HS-5 (cell line): ENCODE measurements around the gene MRPL14.

ENCODE experiments used
- DNase-seq: peaks from one replicate; pipeline ENCODE4 v3.0.0-alpha.2; 2012; ENCODE audit warnings: low read depth

Gene MRPL14

GRCh38 chr6:44078827-44079671, 48.2 kb downstream of the MRPL14 start:
- no peak for DNase-seq

DNA sequence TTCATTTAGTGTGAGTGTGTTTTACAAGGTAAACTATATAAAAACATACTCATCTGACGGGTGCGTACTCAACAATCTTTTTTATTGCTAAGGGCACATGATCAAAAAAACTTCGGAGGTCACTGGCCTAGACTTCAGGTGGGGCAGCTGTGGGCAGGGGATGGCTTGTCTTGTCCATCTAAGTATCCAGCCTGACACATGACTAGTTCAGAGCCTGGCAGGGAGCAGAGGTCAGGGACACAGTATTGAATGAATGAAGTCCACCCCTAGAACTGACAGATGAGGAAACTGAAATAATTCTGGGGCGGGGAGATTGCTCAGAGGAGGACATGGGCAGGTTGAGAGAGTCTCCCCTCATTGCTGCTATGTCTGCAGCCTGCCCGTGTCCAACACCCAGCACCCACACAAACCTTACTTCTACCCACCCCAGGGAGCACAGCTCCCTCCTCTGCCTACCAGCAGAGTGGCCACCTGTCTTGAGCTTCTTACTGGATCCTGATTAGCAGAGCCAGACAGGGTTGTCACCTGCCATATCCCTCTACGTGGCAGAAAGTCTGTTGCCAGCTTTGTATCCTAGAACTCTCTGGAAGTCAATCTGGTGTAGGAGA, 48.9 kb downstream of the MRPL14 start:
- DNase-seq, result no peak

DNA sequence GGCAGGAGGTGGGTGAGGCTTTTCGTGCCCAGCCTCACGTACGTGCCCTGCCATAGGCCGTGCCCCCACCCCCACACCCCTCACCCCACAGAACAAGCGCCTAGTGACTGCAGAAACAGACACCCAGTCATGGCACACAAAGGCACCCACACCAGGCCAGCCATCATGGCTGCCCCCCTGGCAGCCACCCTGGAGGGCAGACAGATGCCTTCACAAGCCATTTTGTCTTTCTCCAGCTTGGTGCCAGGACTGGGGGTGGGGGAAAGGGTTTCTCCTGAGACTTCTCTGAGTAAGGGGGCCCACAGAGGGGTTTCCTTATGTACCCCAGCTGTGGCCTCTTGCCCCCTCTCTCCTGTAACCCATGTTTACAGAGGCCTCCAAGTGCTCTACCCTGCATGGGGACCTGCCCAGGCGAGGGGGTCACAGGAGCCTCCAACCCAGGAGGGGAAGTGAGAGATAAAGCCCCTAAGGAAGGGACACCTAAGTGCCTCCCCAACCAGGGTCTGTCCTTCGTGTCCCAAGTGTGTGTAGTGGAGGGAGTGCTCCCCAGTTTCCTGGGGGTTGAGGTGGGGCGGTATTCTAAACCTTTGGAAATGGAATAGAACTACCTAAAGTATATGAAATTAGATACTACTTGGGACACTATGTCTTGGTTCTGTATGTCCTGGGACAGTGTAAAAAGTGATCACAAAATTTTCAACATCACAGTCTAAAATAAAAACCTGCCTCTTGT, 49.9 kb downstream of the MRPL14 start:
- DNase-seq, result no peak

GRCh38 chr6:44076356-44077213, 50.7 kb downstream of the MRPL14 start:
- DNase-seq, result no peak

- no peak for DNase-seq
Measured at GRCh38 chr6:44075647-44076355, 51.5 kb downstream of the MRPL14 start.

GRCh38 chr6:44074813-44075646, 52.2 kb downstream of the MRPL14 start:
- DNase-seq, result no peak

GRCh38 chr6:44074439-44074812, 52.8 kb downstream of the MRPL14 start:
- no peak for DNase-seq

- DNase-seq, result no peak
Measured at GRCh38 chr6:44073612-44074438, 53.4 kb downstream of the MRPL14 start.

DNA sequence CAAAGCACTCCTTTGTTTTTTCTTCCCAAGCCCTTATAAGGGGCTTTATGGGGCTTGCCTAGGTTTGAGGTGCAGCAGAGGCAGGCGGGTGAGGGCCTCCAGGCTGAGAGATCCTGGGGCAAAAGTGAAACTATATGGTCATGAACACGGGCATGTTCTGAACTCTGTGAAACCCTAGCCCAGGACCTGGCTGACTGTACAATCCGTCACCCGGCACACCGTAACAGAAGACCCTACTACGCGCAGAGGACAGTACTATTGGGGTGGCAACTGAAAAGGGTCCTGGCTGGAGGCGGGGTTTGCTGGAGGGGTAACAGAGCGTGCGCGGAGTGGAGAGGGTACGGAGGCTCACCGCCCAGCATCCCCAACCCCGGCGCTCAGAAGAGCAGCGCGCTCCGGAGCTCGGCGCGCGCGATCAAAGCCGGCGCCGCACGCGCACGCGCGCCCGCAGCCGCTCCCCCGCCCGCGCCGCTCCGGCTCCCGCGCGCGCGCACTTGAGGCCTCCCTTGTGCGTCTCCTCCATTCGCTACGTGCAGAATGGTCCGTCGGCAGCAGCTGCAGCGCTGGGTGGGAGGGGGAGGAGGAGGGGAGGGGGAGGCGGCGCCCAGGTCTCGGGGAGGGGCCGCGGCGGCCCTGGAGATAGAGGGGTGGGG, 54.2 kb downstream of the MRPL14 start:
- DNase-seq, result no peak

DNA sequence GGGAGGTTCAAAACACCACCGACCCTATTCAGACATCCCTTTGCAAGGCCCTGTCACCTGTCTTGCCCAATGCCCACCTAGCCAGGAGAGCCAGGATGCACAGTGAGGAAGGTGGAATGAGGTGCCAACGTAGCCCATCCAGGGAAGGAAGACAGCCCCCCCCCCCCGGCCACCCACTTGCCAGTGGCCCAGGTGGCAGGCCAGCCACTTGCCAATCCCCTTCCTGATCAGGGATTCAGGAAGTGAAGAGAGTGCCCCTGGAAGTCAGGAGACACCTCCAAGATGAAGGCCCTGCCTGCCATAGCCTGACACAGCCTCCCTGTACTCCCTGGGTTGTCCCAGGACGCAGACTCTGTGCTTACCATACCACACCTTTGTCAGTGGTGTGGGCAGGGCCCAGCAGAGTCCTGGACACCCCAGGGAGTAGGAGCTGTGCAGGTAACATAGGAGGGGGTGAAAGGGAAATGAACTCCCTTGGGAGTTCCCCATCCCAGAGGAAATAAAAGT, 54.7 kb downstream of the MRPL14 start:
- no peak for DNase-seq

GRCh38 chr6:44071670-44072451, 55.4 kb downstream of the MRPL14 start:
- DNase-seq, result peak; percentile 94

- DNase-seq, result no peak
Measured at GRCh38 chr6:44068607-44069296, 58.5 kb downstream of the MRPL14 start.

DNA sequence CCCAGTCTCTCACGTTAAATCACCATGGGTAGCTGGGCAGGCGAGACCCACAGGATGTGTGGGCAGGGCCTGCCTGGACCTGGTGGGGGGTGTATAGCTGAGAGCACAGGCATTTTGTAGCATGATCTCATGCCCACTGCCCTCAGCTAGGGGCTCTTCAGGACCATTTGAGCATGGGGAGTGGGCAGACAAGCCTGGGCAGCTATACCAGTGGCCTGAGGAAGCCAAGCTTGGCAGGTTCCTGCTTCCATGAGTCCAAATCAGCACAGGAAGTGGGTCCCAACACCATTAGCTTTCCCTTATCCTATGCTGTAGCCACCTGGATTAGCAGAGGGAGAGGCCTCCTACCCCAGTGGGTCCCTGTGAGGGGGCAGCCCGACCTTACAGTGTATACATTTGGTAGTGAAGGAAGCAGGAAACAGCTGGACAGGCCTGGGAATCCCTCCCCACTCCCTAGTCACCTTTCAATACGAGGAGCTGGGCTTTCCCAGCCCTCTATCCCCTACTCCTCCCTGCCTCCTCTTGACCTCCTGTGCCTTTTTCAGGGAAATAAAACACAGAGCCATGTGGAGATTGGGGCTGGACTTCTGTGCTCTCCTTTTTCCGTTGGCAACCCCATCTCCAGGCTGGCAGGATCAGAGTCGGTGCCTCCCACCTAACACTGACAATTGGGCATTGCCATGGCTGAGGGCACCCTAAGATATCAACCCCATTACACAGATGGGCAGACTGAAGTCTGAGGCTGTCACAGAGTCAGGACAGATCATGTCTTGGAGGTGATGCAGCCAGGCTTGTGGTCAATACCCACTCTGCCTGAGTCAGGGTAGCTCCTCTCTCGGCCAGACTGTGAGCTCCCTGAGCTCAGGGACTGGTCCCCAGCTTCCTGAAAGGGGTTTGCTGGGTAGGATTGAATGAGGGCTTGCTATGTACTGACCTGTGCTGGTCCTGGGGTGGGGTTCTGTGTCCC, 59.8 kb downstream of the MRPL14 start:
- no peak for DNase-seq

- DNase-seq, result no peak
Measured at GRCh38 chr6:44066394-44067172, 60.7 kb downstream of the MRPL14 start.

DNA sequence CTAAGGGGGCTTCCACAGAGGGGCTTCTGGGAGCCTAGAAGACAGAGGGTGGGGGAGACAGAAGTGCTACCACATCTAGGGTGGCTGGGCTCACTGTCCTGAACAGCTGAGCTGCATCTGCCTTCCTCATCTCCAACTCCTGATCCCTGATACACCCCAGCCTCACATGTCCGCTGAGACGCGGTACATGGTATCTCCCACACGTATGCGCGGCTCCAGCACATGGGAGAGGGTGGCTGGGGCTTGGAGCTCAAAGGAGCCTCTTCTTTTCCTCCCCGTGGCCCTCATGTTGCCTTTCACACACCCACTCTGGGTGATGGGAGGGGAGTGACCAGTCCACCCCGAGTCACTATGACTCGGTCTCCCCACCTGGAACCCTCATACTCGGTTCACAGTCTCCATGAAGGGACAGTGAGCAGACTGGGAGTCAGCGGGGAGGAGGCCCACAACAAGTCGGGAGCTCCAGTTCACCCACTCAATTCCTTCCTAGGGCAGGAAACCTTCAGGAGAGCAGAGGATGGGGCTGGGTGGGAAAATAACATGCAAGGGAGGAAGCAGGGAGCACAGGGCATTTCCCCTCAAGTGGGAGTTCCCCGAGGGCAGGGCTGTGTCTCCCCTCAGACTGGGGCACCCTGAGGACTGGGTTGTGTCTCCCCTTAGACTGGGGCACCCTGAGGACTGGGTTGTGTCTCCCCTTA, 61.7 kb downstream of the MRPL14 start:
- no peak for DNase-seq
